K562 (cell line): ENCODE measurements around the gene HSPB7. TPM values are rescaled to one million over a fixed set of nuclear protein-coding genes. Genes with fewer than 3 reads are reported as not detected.

Experiments
- CTCFL ChIP-seq: IDR thresholded peaks from 2 replicates; pipeline ENCODE4 v1.6.1; 2011; ENCODE audit warnings: borderline replicate concordance, low read depth, mild to moderate bottlenecking, moderate library complexity, low read length; ENCODE audit not compliant: insufficient read depth, poor library complexity, severe bottlenecking
- DNMT1 ChIP-seq: fragments of 450-650 bp; IDR thresholded peaks from 2 replicates; pipeline ENCODE4 v1.6.1; 2016; ENCODE audit warnings: antibody characterized with exemption, mild to moderate bottlenecking
- FOXA3 ChIP-seq, 2 experiments: fragments of 450-650 bp in 1 of 2; sonication (generic) in 1 of 2; formaldehyde crosslinking; IDR thresholded peaks in 1 of 2; conservative IDR thresholded peaks in 1 of 2; 2 replicates each; pipeline versions ENCODE4 v1.4.0 to v1.8.0; 2020 to 2022; ENCODE audit warnings: mild to moderate bottlenecking in 2 of 2, missing genetic modification reagents in 1 of 2
- SRSF9 ChIP-seq: fragments of 200-400 bp; formaldehyde crosslinking; IDR thresholded peaks from 2 replicates; pipeline ENCODE4 v1.6.1; 2017; ENCODE audit warnings: low read depth, low read length, borderline replicate concordance
- STAT6 ChIP-seq: sonication (generic); formaldehyde crosslinking; IDR thresholded peaks from 2 replicates; pipeline ENCODE4 v1.8.1; 2023; ENCODE audit warnings: mild to moderate bottlenecking, missing genetic modification reagents
- U2AF1 ChIP-seq: fragments of 200-400 bp; formaldehyde crosslinking; optimal IDR thresholded peaks from 2 replicates; pipeline ENCODE3; 2017; ENCODE audit warnings: mild to moderate bottlenecking, low read depth, low read length, moderate library complexity
- ZBTB49 ChIP-seq: sonication (generic); formaldehyde crosslinking; IDR thresholded peaks from 2 replicates; pipeline ENCODE4 v1.8.0; 2022; ENCODE audit warnings: missing genetic modification reagents, mild to moderate bottlenecking, borderline replicate concordance
- ZKSCAN1 ChIP-seq: fragments of 150-350 bp; IDR thresholded peaks from 2 replicates; pipeline ENCODE4 v1.6.1; 2016; ENCODE audit warnings: low read depth, low read length
- ZNF134 ChIP-seq: fragments of 250-450 bp; sonication (Bioruptor Pico); conservative IDR thresholded peaks from 2 replicates; pipeline ENCODE4 v1.4.0; 2020
- ZNF175 ChIP-seq: fragments of 200-800 bp; sonication (Bioruptor generic); IDR thresholded peaks from 2 replicates; pipeline ENCODE4 v1.6.1; 2016; ENCODE audit warnings: low read depth, mild to moderate bottlenecking, missing genetic modification characterization, missing compliant biosample characterization
- ZNF592 ChIP-seq: fragments of 450-650 bp; IDR thresholded peaks from 2 replicates; pipeline ENCODE4 v1.6.1; 2017; ENCODE audit warnings: antibody characterized with exemption, mild to moderate bottlenecking
- ZNF699 ChIP-seq: fragments of 250-450 bp; sonication (Bioruptor Pico); IDR thresholded peaks from 2 replicates; pipeline ENCODE4 v1.8.0; 2021; ENCODE audit warnings: mild to moderate bottlenecking, moderate library complexity; ENCODE audit not compliant: insufficient replicate concordance
- polyA plus RNA-seq, 8 experiments: library from polyadenylated mRNA; depleted of rRNA in 4 of 8; stranded (reverse) in 5 of 8; unstranded in 3 of 8; fragments of >200 nt; fragmentation: Nextera tagmentation in 2 of 8; fragmentation: Illumina TruSeq in 1 of 8; extraction: Ambion mirVana in 2 of 8; extraction: Trizol in 1 of 8; gene quantifications; 2 replicates each; pipeline versions ENCODE4 v1.2.1 to v1.2.3, GENCODE V29; 2011 to 2014; ENCODE audit warnings: inconsistent platforms in 1 of 8, missing spikeins in 1 of 8
- total RNA-seq, 7 experiments: library from RNA; depleted of rRNA in 6 of 7; stranded (reverse); fragments of >200 nt in 6 of 7; fragmentation: Illumina TruSeq in 2 of 7; extraction: Trizol in 2 of 7; gene quantifications; 2 replicates each; pipeline versions ENCODE4 v1.2.1 to v1.2.3, GENCODE V29; 2011 to 2021; ENCODE audit warnings: low replicate concordance in 1 of 7

Gene HSPB7
- total and polyA plus RNA-seq, 9 of the 15 experiments (the other 6 are each of a cell fraction or from before 2014, with no cell fraction given) = 0.05 to 0.19 (median 0.07) TPM; not detected in 6

- TF ChIP-seq ZNF592 (no peak; the same call in 1 of the 2 replicates), DNMT1 (0 out of 2 replicates have a peak, but pooled peaks have one; percentile 92), ZKSCAN1 (peak; percentile 51), U2AF1 (no peak), ZNF175 (CRISPR knock-in tag) (no peak), CTCFL (no peak), ZBTB49 (CRISPR knock-in tag) (no peak), FOXA3 (CRISPR knock-in tag; conservative IDR thresholded peaks at IDR 0.05 in 1 of 2, IDR thresholded peaks at IDR 0.05 in 1 of 2) (peak in 1 of 2 experiments; percentile 80; a peak in 3 of 4 replicates), SRSF9 (no peak), ZNF134 (CRISPR knock-in tag) (no peak), ZNF699 (no peak), STAT6 (CRISPR knock-in tag) (0 out of 2 replicates have a peak, but pooled peaks have one; percentile 59)
Measured at GRCh38 chr1:16055613-16056520, 38.0 kb upstream of the HSPB7 start (continued).
